GM21529 (cell line): Measurements from ENCODE around the gene SLC12A5.
A peak's percentile ranks its signal among the peaks of the same experiment; 100 is the strongest.

Experiments used
- ATAC-seq: cut with Tn5 transposase; IDR thresholded peaks from one replicate; pipeline ENCODE4 v1.9.1; 2021; ENCODE audit not compliant: unreplicated experiment

Gene SLC12A5

GRCh38 chr20:46006022-46006705, 22.9 kb upstream of the SLC12A5 start:
- ATAC-seq: no peak

GRCh38 chr20:46006964-46007363, 22.1 kb upstream of the SLC12A5 start:
- ATAC-seq: no peak

GRCh38 chr20:46007671-46008070, 21.3 kb upstream of the SLC12A5 start:
- ATAC-seq: no peak

GRCh38 chr20:46009816-46010215, 19.2 kb upstream of the SLC12A5 start:
- no peak for ATAC-seq

GRCh38 chr20:46010491-46011391, 18.3 kb upstream of the SLC12A5 start:
- ATAC-seq: no peak

GRCh38 chr20:46011631-46012482, 17.2 kb upstream of the SLC12A5 start:
- ATAC-seq: no peak

- ATAC-seq: no peak
These were observed 16.1 kb upstream of the SLC12A5 start for GRCh38 chr20:46012921-46013320.

- ATAC-seq: no peak
These were observed 15.6 kb upstream of the SLC12A5 start for GRCh38 chr20:46013322-46013828.

- ATAC-seq: peak; percentile 74
These were observed 15.0 kb upstream of the SLC12A5 start for GRCh38 chr20:46013829-46014516.

- ATAC-seq: no peak
These were observed 14.3 kb upstream of the SLC12A5 start for GRCh38 chr20:46014517-46015396.

- ATAC-seq: no peak
These were observed 11.7 kb upstream of the SLC12A5 start for GRCh38 chr20:46017272-46017671.

- no peak for ATAC-seq
These were observed 10.9 kb upstream of the SLC12A5 start for GRCh38 chr20:46018112-46018511.

- ATAC-seq: no peak
These were observed 10.4 kb upstream of the SLC12A5 start for GRCh38 chr20:46018611-46019010.

- ATAC-seq: no peak
These were observed 8.5 kb upstream of the SLC12A5 start for GRCh38 chr20:46020555-46020954.

GRCh38 chr20:46021361-46022359, 7.4 kb upstream of the SLC12A5 start:
- no peak for ATAC-seq

GRCh38 chr20:46022411-46023147, 6.4 kb upstream of the SLC12A5 start:
- no peak for ATAC-seq

GRCh38 chr20:46023148-46023484, 5.9 kb upstream of the SLC12A5 start:
- ATAC-seq: no peak

- ATAC-seq: no peak
These were observed 5.0 kb upstream of the SLC12A5 start for GRCh38 chr20:46023999-46024398.
